Measurements from ENCODE around the gene NHERF2. TPM values are rescaled to one million over a fixed set of nuclear protein-coding genes. Genes with fewer than 3 reads are reported as not detected.

Gene NHERF2
- total RNA-seq, 3 donors from 2014 or later = 54.5 to 65.4 (median 60.0) TPM

DNA sequence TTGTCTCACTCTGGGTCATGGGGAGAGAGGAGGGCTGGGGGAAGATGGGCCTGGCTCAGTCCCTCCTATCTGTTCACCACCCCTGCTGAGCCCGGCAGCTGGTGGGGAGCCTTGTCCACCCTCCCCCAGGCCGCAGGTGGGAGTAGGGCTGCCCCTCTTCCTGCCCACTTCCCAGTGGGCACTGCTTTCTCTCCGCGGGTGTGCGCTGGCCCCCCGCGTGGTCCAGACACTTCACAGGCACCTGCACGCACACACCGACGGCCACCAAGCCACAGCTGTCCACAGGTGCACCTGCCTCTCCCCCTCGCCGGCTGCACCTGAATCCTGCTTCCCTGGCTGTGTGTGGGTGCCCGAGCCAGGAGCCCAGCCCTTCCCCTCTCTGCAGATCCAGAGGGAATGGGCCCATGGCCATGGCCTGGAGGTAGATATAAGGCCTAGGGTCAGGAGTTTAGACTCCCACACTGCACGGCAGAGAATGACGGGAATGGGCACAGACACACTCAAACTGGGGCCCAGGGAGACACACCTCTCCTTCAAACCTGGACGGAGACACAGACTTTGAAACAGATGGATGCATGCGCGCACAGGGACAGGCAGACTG is 2.0 kb downstream of the NHERF2 start:
- intact Hi-C loops (cut with DNase I, micrococcal nuclease) = loop anchor here (10.0 kb wide), 2 partner anchors 116 to 126 kb away; partner anchors contain the start of genes RAB26 (in 1 of the 2) and TRAF7 (in 1 of the 2)
- ATAC-seq = no peak
- no peak for DNase-seq
- Histone ChIP-seq H3K4me3 (no peak overlapping the region), H3K36me3 (ENCODE audit: low read depth) (no peaks in the 10 kb centered on the region), H3K4me1 (ENCODE audit: low read depth) (peaks cover 11% of the 10 kb centered on the region), H3K9me3 (no peaks in the 10 kb centered on the region)
- TF ChIP-seq, protein P1, sequence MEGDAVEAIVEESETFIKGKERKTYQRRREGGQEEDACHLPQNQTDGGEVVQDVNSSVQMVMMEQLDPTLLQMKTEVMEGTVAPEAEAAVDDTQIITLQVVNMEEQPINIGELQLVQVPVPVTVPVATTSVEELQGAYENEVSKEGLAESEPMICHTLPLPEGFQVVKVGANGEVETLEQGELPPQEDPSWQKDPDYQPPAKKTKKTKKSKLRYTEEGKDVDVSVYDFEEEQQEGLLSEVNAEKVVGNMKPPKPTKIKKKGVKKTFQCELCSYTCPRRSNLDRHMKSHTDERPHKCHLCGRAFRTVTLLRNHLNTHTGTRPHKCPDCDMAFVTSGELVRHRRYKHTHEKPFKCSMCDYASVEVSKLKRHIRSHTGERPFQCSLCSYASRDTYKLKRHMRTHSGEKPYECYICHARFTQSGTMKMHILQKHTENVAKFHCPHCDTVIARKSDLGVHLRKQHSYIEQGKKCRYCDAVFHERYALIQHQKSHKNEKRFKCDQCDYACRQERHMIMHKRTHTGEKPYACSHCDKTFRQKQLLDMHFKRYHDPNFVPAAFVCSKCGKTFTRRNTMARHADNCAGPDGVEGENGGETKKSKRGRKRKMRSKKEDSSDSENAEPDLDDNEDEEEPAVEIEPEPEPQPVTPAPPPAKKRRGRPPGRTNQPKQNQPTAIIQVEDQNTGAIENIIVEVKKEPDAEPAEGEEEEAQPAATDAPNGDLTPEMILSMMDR (IDR thresholded peaks at IDR 0.05) = no peak

DNA sequence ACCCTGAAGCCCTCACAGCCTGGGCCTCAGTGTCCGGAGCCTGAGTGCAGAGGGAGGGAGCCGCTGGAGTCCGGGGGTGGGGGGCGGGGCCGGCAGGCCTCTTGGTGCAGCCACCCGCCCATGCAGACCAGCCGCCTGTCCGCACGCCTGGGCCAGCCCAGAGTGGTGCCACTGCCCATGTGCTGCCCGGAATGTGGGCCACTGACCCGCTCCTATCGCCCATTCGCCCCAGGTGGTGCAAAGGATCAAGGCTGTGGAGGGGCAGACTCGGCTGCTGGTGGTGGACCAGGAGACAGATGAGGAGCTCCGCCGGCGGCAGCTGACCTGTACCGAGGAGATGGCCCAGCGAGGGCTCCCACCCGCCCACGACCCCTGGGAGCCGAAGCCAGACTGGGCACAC is 2.6 kb downstream of the NHERF2 start:
- TF ChIP-seq, protein P1 (IDR thresholded peaks at IDR 0.05) = no peak
- intact Hi-C loops (cut with DNase I, micrococcal nuclease) = loop anchor here (10.0 kb wide), 2 partner anchors 115 to 125 kb away; partner anchors contain the start of genes RAB26 (in 1 of the 2) and TRAF7 (in 1 of the 2)
- no peaks in the 10 kb centered on the region for H3K9me3 ChIP-seq
- no peak for DNase-seq
- H3K36me3 ChIP-seq (ENCODE audit: low read depth) = no peaks in the 10 kb centered on the region
- ATAC-seq = no peak
- H3K4me3 ChIP-seq = no peak overlapping the region
- peaks cover 10% of the 10 kb centered on the region for H3K4me1 ChIP-seq (ENCODE audit: low read depth)

DNA sequence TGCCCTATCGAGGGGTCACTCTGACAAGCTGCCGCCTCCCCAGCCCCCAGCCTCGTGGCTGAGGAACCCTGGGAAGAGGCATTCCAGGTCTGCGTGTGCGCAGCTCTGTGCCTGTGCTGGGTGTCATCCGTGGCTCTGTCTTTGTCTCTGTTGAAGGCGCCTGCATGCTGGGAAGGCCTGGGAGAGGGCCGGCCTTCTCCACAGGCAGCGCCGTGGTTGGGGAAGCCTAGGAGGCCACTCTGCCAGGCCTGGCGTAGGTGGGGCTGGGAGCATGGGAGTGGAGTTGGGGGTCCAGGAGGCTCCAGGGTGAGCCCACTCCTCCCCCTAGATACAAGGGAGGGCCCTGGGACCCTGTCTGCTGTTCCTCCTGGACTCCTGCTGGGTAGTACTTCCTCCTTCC is 3.3 kb downstream of the NHERF2 start:
- Histone ChIP-seq H3K9me3 (no peaks in the 10 kb centered on the region), H3K4me1 (ENCODE audit: low read depth) (peaks cover 10% of the 10 kb centered on the region), H3K4me3 (no peak overlapping the region), H3K36me3 (ENCODE audit: low read depth) (no peaks in the 10 kb centered on the region)
- ATAC-seq (no peak), DNase-seq (no peak)
- intact Hi-C loops (cut with DNase I, micrococcal nuclease) = no loop called here
- TF ChIP-seq, protein P1 (IDR thresholded peaks at IDR 0.05) = no peak

DNA sequence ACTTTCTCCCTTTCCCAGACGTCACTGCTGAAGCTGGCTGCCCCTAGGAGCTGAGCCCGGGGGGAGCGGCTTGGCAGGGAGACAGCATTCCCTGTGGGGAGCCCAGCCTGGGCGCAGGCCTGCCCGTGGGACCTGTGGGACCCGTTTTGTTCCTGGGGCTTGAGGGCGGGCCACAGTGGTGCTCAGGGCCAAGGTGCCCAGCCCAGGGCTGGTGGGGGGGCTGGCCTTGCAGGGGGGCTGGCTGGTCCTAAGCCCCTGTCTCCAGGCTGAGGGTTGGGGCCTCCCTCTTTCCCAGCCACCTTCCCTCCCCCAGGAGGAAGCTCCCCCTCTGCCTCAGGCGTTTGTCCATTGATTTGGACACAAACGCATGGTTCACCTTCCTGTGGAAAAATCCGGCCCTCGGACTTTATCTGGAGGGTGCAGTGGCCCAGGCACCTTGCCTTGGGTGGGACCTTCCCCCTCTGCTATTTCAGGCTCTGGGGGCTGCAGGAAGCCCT is 4.4 kb downstream of the NHERF2 start:
- H3K4me3 ChIP-seq = no peak overlapping the region

DNA sequence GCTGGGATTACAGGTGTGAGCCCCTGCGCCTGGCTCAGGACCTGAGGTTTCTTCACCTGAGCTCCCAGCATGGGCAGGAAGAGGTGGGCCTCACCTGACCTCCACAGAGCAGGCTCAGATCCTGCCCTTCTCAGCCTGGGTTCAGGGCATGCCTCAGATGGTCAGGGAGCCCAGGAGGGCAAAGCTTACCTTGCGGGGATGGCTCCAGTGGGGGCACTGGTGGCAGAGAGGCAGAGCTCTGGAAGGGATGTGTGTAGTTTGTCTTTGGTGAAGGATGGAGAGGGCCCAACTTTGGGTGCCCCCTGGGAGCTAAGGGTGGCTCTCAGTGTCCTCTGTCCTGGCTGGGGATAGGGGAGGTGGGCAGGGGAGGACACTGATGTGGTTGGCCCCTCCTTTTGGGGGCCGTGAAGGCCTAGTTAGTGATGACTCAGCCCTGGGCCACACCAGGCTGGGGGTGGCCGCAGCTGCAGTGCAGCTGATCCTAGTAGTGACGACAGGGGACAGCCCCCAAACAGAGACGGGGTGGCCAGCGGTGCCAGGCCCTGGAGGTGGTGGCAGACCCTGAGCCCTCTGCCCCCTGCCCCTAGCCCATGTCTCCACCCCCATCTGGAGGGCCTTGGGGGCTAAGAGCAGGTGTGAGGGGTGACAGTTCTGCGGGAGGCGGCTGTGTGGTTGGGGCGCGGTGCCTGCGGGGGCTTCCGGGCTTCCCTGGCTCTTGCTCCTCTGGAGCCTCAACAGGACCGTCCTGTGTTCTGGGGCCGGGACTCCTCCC is 5.8 kb downstream of the NHERF2 start:
- DNase-seq = peak in 1 of 3 donors; percentile 55
- TF ChIP-seq, protein P1 (IDR thresholded peaks at IDR 0.05) = no peak
- Histone ChIP-seq H3K4me3 (no peak overlapping the region), H3K36me3 (ENCODE audit: low read depth) (no peaks in the 10 kb centered on the region), H3K4me1 (ENCODE audit: low read depth) (peaks cover 21% of the 10 kb centered on the region), H3K9me3 (no peaks in the 10 kb centered on the region)
- ATAC-seq = peak; percentile 7
- intact Hi-C loops (cut with DNase I, micrococcal nuclease) = no loop called here

More for the DNA sequence above, 4.4 kb downstream of the NHERF2 start:
- TF ChIP-seq, protein P1 (IDR thresholded peaks at IDR 0.05) = no peak
- H3K9me3 ChIP-seq = no peaks in the 10 kb centered on the region
- ATAC-seq = no peak
- intact Hi-C loops (cut with DNase I, micrococcal nuclease) = no loop called here
- no peak for DNase-seq
- peaks cover 16% of the 10 kb centered on the region for H3K4me1 ChIP-seq (ENCODE audit: low read depth)
- no peaks in the 10 kb centered on the region for H3K36me3 ChIP-seq (ENCODE audit: low read depth)
